GM21619 (cell line): Measurements from ENCODE around the gene IRF1.

Source experiments
- ATAC-seq: cut with Tn5 transposase; IDR thresholded peaks from one replicate; pipeline ENCODE4 v1.9.1; 2021; ENCODE audit not compliant: unreplicated experiment

IRF1 gene

GRCh38 chr5:132475987-132476875 lies 14.3 kb downstream of the IRF1 start:
- ATAC-seq = no peak

GRCh38 chr5:132475497-132475882 lies 15.1 kb downstream of the IRF1 start:
- ATAC-seq = no peak

- ATAC-seq = no peak
Observed at GRCh38 chr5:132474881-132475496, 15.6 kb downstream of the IRF1 start.

GRCh38 chr5:132474131-132474723 lies 16.3 kb downstream of the IRF1 start:
- ATAC-seq = no peak

- ATAC-seq = no peak
Observed at GRCh38 chr5:132473668-132474067, 16.9 kb downstream of the IRF1 start.

GRCh38 chr5:132473019-132473531 lies 17.5 kb downstream of the IRF1 start:
- peak; percentile 87 for ATAC-seq

GRCh38 chr5:132472431-132472830 lies 18.1 kb downstream of the IRF1 start:
- no peak for ATAC-seq

- ATAC-seq = no peak
Observed at GRCh38 chr5:132471944-132472343, 18.6 kb downstream of the IRF1 start.

- ATAC-seq = no peak
Observed at GRCh38 chr5:132471151-132471907, 19.2 kb downstream of the IRF1 start.

GRCh38 chr5:132470596-132470995 lies 20.0 kb downstream of the IRF1 start:
- no peak for ATAC-seq

- no peak for ATAC-seq
Observed at GRCh38 chr5:132470010-132470392, 20.6 kb downstream of the IRF1 start.

GRCh38 chr5:132469380-132470009 lies 21.1 kb downstream of the IRF1 start:
- ATAC-seq = no peak

GRCh38 chr5:132468656-132469379 lies 21.8 kb downstream of the IRF1 start:
- ATAC-seq = no peak

GRCh38 chr5:132467287-132467984 lies 23.1 kb downstream of the IRF1 start:
- no peak for ATAC-seq

- ATAC-seq = peak; percentile 62
Observed at GRCh38 chr5:132466433-132467286, 23.9 kb downstream of the IRF1 start.

- no peak for ATAC-seq
Observed at GRCh38 chr5:132465059-132465707, 25.4 kb downstream of the IRF1 start.

- no peak for ATAC-seq
Observed at GRCh38 chr5:132464156-132464939, 26.2 kb downstream of the IRF1 start.
